HFFc6 (cell line): ENCODE results near the gene DEAF1. TPM values are rescaled to one million over a fixed set of nuclear protein-coding genes. Genes with fewer than 3 reads are reported as not detected.

ENCODE experiments used
- DNase-seq: peaks from one replicate; pipeline ENCODE4 v3.0.0-alpha.2; 2018
- H3K27ac Mint-ChIP-seq: 2 replicates; pipeline ENCODE4 v1.8.0; 2020; ENCODE audit warnings: mild to moderate bottlenecking, mixed read lengths
- H3K27me3 Mint-ChIP-seq: 2 replicates; pipeline ENCODE4 v1.8.0; 2021; ENCODE audit warnings: mild to moderate bottlenecking, moderate library complexity, mixed read lengths; ENCODE audit not compliant: insufficient read depth
- H3K36me3 Mint-ChIP-seq: 2 replicates; pipeline ENCODE4 v1.8.0; 2021; ENCODE audit warnings: low read depth, mixed read lengths
- H3K4me1 Mint-ChIP-seq: 2 replicates; pipeline ENCODE4 v1.8.0; 2020; ENCODE audit warnings: low read depth, mixed read lengths
- H3K4me3 Mint-ChIP-seq: 2 replicates; pipeline ENCODE4 v1.8.0; 2020; ENCODE audit warnings: mild to moderate bottlenecking, moderate library complexity, mixed read lengths
- H3K9me3 Mint-ChIP-seq: 2 replicates; pipeline ENCODE4 v1.8.0; 2020; ENCODE audit warnings: mild to moderate bottlenecking, mixed read lengths
- total RNA-seq, 6 experiments: library from RNA; stranded (reverse); fragmentation: NEBNext Ultra II Directional; extraction: Animal tissue kit (Norgen Biotek cat#: 25700); gene quantifications; 2 replicates in 1 of 6; 3 replicates in 5 of 6; pipeline ENCODE4 v1.2.3, GENCODE V29; 2021
- TF ChIP-seq, protein P1 (sequence below): fragments of 200-600 bp; sonication (generic); IDR thresholded peaks from 2 replicates; pipeline ENCODE4 v1.5.0; 2021; ENCODE audit warnings: antibody characterized with exemption, mild to moderate bottlenecking

DEAF1 gene
- total RNA-seq, 6 experiments from 2014 or later = 32.2 to 48.1 (median 34.6) TPM

GRCh38 chr11:723120-723883, 28.3 kb upstream of the DEAF1 start:
- Mint-ChIP-seq H3K27me3 (peaks cover 3% of the 10 kb centered on the region; the same call in 1 of the 2 replicates), H3K4me3 (no peak overlapping the region), H3K9me3 (no peaks in the 10 kb centered on the region), H3K36me3 (no peaks in the 10 kb centered on the region), H3K4me1 (peaks cover 3% of the 10 kb centered on the region; the same call in 1 of the 2 replicates), H3K27ac (no peak overlapping the region)
- TF ChIP-seq, protein P1, sequence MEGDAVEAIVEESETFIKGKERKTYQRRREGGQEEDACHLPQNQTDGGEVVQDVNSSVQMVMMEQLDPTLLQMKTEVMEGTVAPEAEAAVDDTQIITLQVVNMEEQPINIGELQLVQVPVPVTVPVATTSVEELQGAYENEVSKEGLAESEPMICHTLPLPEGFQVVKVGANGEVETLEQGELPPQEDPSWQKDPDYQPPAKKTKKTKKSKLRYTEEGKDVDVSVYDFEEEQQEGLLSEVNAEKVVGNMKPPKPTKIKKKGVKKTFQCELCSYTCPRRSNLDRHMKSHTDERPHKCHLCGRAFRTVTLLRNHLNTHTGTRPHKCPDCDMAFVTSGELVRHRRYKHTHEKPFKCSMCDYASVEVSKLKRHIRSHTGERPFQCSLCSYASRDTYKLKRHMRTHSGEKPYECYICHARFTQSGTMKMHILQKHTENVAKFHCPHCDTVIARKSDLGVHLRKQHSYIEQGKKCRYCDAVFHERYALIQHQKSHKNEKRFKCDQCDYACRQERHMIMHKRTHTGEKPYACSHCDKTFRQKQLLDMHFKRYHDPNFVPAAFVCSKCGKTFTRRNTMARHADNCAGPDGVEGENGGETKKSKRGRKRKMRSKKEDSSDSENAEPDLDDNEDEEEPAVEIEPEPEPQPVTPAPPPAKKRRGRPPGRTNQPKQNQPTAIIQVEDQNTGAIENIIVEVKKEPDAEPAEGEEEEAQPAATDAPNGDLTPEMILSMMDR = peak; percentile 87
- DNase-seq = peak; percentile 52

DNA sequence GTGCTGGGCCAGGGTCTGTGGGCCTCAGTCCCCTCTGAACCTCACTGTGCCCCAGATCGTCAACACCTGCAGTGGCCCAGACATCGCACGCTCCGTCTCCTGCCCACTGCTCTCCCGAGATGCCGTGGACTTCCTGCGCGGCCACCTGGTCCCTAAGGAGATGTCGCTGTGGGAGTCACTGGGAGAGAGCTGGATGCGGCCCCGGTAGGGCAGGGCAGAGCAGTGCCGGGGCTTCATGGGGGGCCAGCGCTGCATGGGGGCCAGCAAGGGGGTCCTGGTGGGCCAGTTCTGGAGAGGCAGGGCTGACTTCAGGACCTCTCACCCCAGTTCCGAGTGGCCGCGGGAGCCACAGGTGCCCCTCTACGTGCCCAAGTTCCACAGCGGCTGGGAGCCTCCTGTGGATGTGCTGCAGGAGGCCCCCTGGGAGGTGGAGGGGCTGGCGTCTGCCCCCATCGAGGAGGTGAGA, 27.4 kb upstream of the DEAF1 start:
- TF ChIP-seq, protein P1 = no peak
- no peaks in the 10 kb centered on the region for H3K9me3 Mint-ChIP-seq
- H3K36me3 Mint-ChIP-seq = no peaks in the 10 kb centered on the region
- no peak overlapping the region for H3K4me3 Mint-ChIP-seq
- no peak overlapping the region for H3K27ac Mint-ChIP-seq
- H3K27me3 Mint-ChIP-seq = peaks cover 3% of the 10 kb centered on the region; the same call in 1 of the 2 replicates
- DNase-seq = no peak
- no peaks in the 10 kb centered on the region for H3K4me1 Mint-ChIP-seq

GRCh38 chr11:721741-722345, 26.8 kb upstream of the DEAF1 start:
- TF ChIP-seq, protein P1 = no peak
- DNase-seq = no peak
- Mint-ChIP-seq H3K4me1 (no peaks in the 10 kb centered on the region), H3K27me3 (peaks cover 3% of the 10 kb centered on the region; the same call in 1 of the 2 replicates), H3K9me3 (no peaks in the 10 kb centered on the region), H3K27ac (no peak overlapping the region), H3K36me3 (no peaks in the 10 kb centered on the region), H3K4me3 (no peak overlapping the region)

- Mint-ChIP-seq H3K27ac (no peak overlapping the region), H3K36me3 (no peaks in the 10 kb centered on the region), H3K4me3 (no peak overlapping the region; the same call in 1 of the 2 replicates), H3K27me3 (peaks cover 3% of the 10 kb centered on the region; the same call in 1 of the 2 replicates), H3K4me1 (no peaks in the 10 kb centered on the region), H3K9me3 (no peaks in the 10 kb centered on the region)
- TF ChIP-seq, protein P1 = no peak
- DNase-seq = no peak
Observed at GRCh38 chr11:721247-721740, 26.3 kb upstream of the DEAF1 start.

DNA sequence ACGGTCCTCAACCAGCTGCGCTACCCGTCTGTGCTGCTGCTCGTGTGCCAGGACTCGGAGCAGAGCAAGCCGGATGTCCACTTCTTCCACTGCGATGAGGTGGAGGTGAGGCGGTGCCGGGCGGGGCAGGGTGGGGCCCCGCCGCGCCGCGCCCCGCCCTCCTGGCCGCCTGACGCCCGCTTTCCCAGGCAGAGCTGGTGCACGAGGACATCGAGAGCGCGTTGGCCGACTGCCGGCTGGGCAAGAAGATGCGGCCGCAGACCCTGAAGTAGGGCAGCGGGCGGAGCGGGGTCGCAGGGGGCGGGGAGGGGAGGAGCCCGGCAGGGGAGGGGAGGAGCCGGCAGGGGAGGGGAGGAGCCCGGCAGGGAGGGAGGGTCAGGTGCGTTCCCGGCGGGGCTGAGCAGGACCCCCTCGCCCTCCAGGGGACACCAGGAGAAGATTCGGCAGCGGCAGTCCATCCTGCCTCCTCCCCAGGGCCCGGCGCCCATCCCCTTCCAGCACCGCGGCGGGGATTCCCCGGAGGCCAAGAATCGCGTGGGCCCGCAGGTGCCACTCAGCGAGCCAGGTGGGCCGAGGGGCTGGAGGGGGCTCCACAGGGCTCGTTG, 25.7 kb upstream of the DEAF1 start:
- TF ChIP-seq, protein P1 = no peak
- Mint-ChIP-seq H3K4me1 (no peaks in the 10 kb centered on the region), H3K9me3 (no peaks in the 10 kb centered on the region), H3K36me3 (no peaks in the 10 kb centered on the region), H3K27ac (no peak overlapping the region), H3K4me3 (no peak overlapping the region), H3K27me3 (peaks cover 3% of the 10 kb centered on the region; the same call in 1 of the 2 replicates)
- no peak for DNase-seq
